DMS 273 (cell line): ENCODE results near the gene ZDHHC16.
"Not testable (repeated sequence)": the region's sequence is repeated elsewhere in the genome, so short reads cannot be mapped to it uniquely, and the experiment has no call there.

Experiments used
- DNase-seq: peaks from one replicate; lab custom pipeline; 2025; ENCODE audit not compliant: unreplicated experiment; lab: John Stamatoyannopoulos, UW

ZDHHC16 gene

GRCh38 chr10:97475936-97476594 is 30.1 kb downstream of the ZDHHC16 start:
- no peak for DNase-seq

GRCh38 chr10:97479410-97479809 is 33.4 kb downstream of the ZDHHC16 start:
- DNase-seq = not testable (repeated sequence)

- DNase-seq = peak; percentile 77
Measured at GRCh38 chr10:97479939-97480338, 34.0 kb downstream of the ZDHHC16 start.

- no peak for DNase-seq
Measured at GRCh38 chr10:97481071-97481470, 35.1 kb downstream of the ZDHHC16 start.

- no peak for DNase-seq
Measured at GRCh38 chr10:97482381-97482780, 36.4 kb downstream of the ZDHHC16 start.

- DNase-seq = no peak
Measured at GRCh38 chr10:97483506-97483905, 37.5 kb downstream of the ZDHHC16 start.

- no peak for DNase-seq
Measured at GRCh38 chr10:97483921-97484320, 37.9 kb downstream of the ZDHHC16 start.

GRCh38 chr10:97485647-97486281 is 39.8 kb downstream of the ZDHHC16 start:
- DNase-seq = no peak

GRCh38 chr10:97490592-97490991 is 44.6 kb downstream of the ZDHHC16 start:
- peak; percentile 82 for DNase-seq

GRCh38 chr10:97494151-97494550 is 48.2 kb downstream of the ZDHHC16 start:
- DNase-seq = no peak

GRCh38 chr10:97494863-97495506 is 49.0 kb downstream of the ZDHHC16 start:
- DNase-seq = peak; percentile 11

GRCh38 chr10:97497572-97498075 is 51.6 kb downstream of the ZDHHC16 start:
- peak; percentile 91 for DNase-seq

- peak; percentile 98 for DNase-seq
Measured at GRCh38 chr10:97498076-97498840, 52.3 kb downstream of the ZDHHC16 start, which contains the start of gene MMS19. TSS of gene MMS19 (minus strand) at chr10:97498422. CDS start at chr10:97498384, 38 bp downstream.

- peak; percentile 68 for DNase-seq
Measured at GRCh38 chr10:97498841-97499560, 53.0 kb downstream of the ZDHHC16 start, which contains the start of gene UBTD1. TSS of gene UBTD1 (plus strand) at chr10:97498924. CDS start at chr10:97499204, 280 bp downstream.

- DNase-seq = peak; percentile 68
Measured at GRCh38 chr10:97499561-97500296, 53.8 kb downstream of the ZDHHC16 start.

- no peak for DNase-seq
Measured at GRCh38 chr10:97500297-97500575, 54.3 kb downstream of the ZDHHC16 start.

GRCh38 chr10:97502916-97503315 is 56.9 kb downstream of the ZDHHC16 start:
- DNase-seq = no peak

GRCh38 chr10:97503406-97503805 is 57.4 kb downstream of the ZDHHC16 start:
- DNase-seq = no peak

- no peak for DNase-seq
Measured at GRCh38 chr10:97505152-97505551, 59.2 kb downstream of the ZDHHC16 start.
